ENCODE results near the gene SLBP. TPM values are rescaled to one million over a fixed set of nuclear protein-coding genes. Genes with fewer than 3 reads are reported as not detected.
A peak's percentile ranks its signal among the peaks of the same experiment; 100 is the strongest.

SLBP gene
- total and polyA plus RNA-seq, 10 of the 15 experiments (the other 5 are each of a cell fraction or from before 2014, with no cell fraction given) = 94.4 to 278 (median 158) TPM

- ChIA-PET SMC1A (ENCODE audit: uncharacterized antibody, unreplicated experiment) (no interaction called here), CTCF (interaction anchor here (0.9 to 5.1 kb wide), 4 partner anchors 13 to 775 kb away, joined by 3 to 60 read pairs (median 6); no protein-coding TSS in a partner anchor), POLR2A (no interaction called here), RAD21 (ENCODE audit: unreplicated experiment) (interaction anchor here (1.0 kb wide), 1 partner anchor 156 kb away, joined by 3 read pairs; no protein-coding TSS in a partner anchor)
- H3K4me3 ChIP-seq = no peak overlapping the region
- DNase-seq (ENCODE audit: low read depth, low spot score) = no peak
- H3K4me1 ChIP-seq (ENCODE audit: control insufficient read depth, insufficient read depth, low read length) = no peaks in the 10 kb centered on the region
- peaks cover 20 to 36% of the 10 kb centered on the region in 2 experiments; a peak in 3 of 4 replicates for H3K36me3 ChIP-seq (ENCODE audit: control insufficient read depth in 2 of 2, insufficient read depth in 2 of 2, low read length in 1 of 2)
- H3K27ac ChIP-seq (ENCODE audit: control insufficient read depth, insufficient read depth) = no peak overlapping the region
- H3K9me3 ChIP-seq (replicated peaks; ENCODE audit: control insufficient read depth, insufficient read depth, low read length) = no peaks in the 10 kb centered on the region
- ATAC-seq = no peak
- H3K79me2 ChIP-seq (ENCODE audit: control insufficient read depth, insufficient read depth, low read length) = no peaks in the 10 kb centered on the region
- no peaks in the 10 kb centered on the region for H3K27me3 ChIP-seq (replicated peaks in 1 of 2; ENCODE audit: control insufficient read depth in 2 of 2, insufficient read depth in 2 of 2, low read length in 1 of 2)
- no TSS peak for BruUV-seq (replicated peaks)
- intact Hi-C loops (cut with micrococcal nuclease; ENCODE audit: unreplicated experiment) = no loop called here
- no peak overlapping the region for H2AFZ ChIP-seq (ENCODE audit: control insufficient read depth, low read depth, low read length)
- FAIRE-seq = no peak
- TF ChIP-seq CBX3 (IDR thresholded peaks at IDR 0.05; ENCODE audit: borderline replicate concordance, low read depth) (no peak), POLR2A (IDR thresholded peaks at IDR 0.05; ENCODE audit: low read depth, low read length) (peak; percentile 41)
- no peaks in the 10 kb centered on the region for H4K20me1 ChIP-seq (ENCODE audit: control insufficient read depth, insufficient read depth)
- 97% methylated on average over 6 of the region's 6 CpGs for WGBS (ENCODE audit: insufficient coverage, insufficient replicate concordance, low lambda C conversion rate, missing lambda C conversion rate)
- H3K4me2 ChIP-seq (ENCODE audit: control insufficient read depth, insufficient read depth) = no peak overlapping the region
- no peak overlapping the region for H3K9ac ChIP-seq (ENCODE audit: control insufficient read depth, insufficient read depth, low read length)
- in situ Hi-C loops (cut with MboI) = loop anchor here (5.0 kb wide), 2 partner anchors 73 to 163 kb away; no protein-coding TSS in a partner anchor
Observed at GRCh38 chr4:1743975-1744374, 31.9 kb upstream of the SLBP start.

- peaks cover under 1% of the 10 kb centered on the region; the same call in 2 of the 3 replicates for H3K9me3 ChIP-seq (replicated peaks; ENCODE audit: control insufficient read depth, insufficient read depth, low read length)
- ChIA-PET RAD21 (ENCODE audit: unreplicated experiment) (no interaction called here), SMC1A (ENCODE audit: uncharacterized antibody, unreplicated experiment) (no interaction called here), POLR2A (no interaction called here), CTCF (interaction anchor here (1.3 kb wide), 1 partner anchor 50 kb away, joined by 8 read pairs; no protein-coding TSS in a partner anchor)
- DNase-seq (ENCODE audit: low read depth, low spot score) (no peak), ATAC-seq (no peak), FAIRE-seq (no peak)
- H3K36me3 ChIP-seq (ENCODE audit: control insufficient read depth in 2 of 2, insufficient read depth in 2 of 2, low read length in 1 of 2) = peaks cover 21 to 36% of the 10 kb centered on the region in 2 experiments; a peak in 3 of 4 replicates
- in situ Hi-C loops (cut with MboI) = loop anchor here (5.0 kb wide), 2 partner anchors 74 to 164 kb away; no protein-coding TSS in a partner anchor
- no peak overlapping the region for H2AFZ ChIP-seq (ENCODE audit: control insufficient read depth, low read depth, low read length)
- no peak overlapping the region for H3K27ac ChIP-seq (ENCODE audit: control insufficient read depth, insufficient read depth)
- intact Hi-C loops (cut with micrococcal nuclease; ENCODE audit: unreplicated experiment) = no loop called here
- no peaks in the 10 kb centered on the region for H3K27me3 ChIP-seq (replicated peaks in 1 of 2; ENCODE audit: control insufficient read depth in 2 of 2, insufficient read depth in 2 of 2, low read length in 1 of 2)
- no peaks in the 10 kb centered on the region for H3K4me1 ChIP-seq (ENCODE audit: control insufficient read depth, insufficient read depth, low read length)
- BruUV-seq (replicated peaks) = TSS peak; percentile 18
- WGBS (ENCODE audit: insufficient coverage, insufficient replicate concordance, low lambda C conversion rate, missing lambda C conversion rate) = 94% methylated on average over 12 of the region's 12 CpGs
- H3K4me3 ChIP-seq = no peak overlapping the region
- no peaks in the 10 kb centered on the region for H3K79me2 ChIP-seq (ENCODE audit: control insufficient read depth, insufficient read depth, low read length)
- no peaks in the 10 kb centered on the region for H4K20me1 ChIP-seq (ENCODE audit: control insufficient read depth, insufficient read depth)
- H3K9ac ChIP-seq (ENCODE audit: control insufficient read depth, insufficient read depth, low read length) = no peak overlapping the region
- no peak overlapping the region for H3K4me2 ChIP-seq (ENCODE audit: control insufficient read depth, insufficient read depth)
- TF ChIP-seq NR2C1 (IDR thresholded peaks at IDR 0.05) (no peak), JUNB (IDR thresholded peaks at IDR 0.05) (no peak), RELA (IDR thresholded peaks at IDR 0.05; ENCODE audit: borderline replicate concordance, partially characterized antibody) (no peak), GABPA (IDR thresholded peaks at IDR 0.05; ENCODE audit: low read depth) (no peak), E2F4 (IDR thresholded peaks at IDR 0.05; ENCODE audit: low read depth, low read length) (no peak), TAF1 (IDR thresholded peaks at IDR 0.05; ENCODE audit: borderline replicate concordance, low read depth, low read length) (no peak), ZBTB11 (CRISPR knock-in tag; IDR thresholded peaks at IDR 0.05) (no peak), BCLAF1 (IDR thresholded peaks at IDR 0.05) (no peak)
Observed at GRCh38 chr4:1743551-1743950, 31.4 kb upstream of the SLBP start.

Measured in GM12878 (cell line).